Peyer's patch (tissue), 4 donors: ENCODE measurements around the gene AGMO. TPM values are rescaled to one million over a fixed set of nuclear protein-coding genes. Genes with fewer than 3 reads are reported as not detected.
"Not testable (repeated sequence)": the region's sequence is repeated elsewhere in the genome, so short reads cannot be mapped to it uniquely, and the experiment has no call there.

Source experiments
- DNase-seq, 3 donors: peaks; one replicate each; pipeline ENCODE4 v3.0.0-alpha.2; 2017 to 2019
- H3K27ac ChIP-seq, 4 donors: fragments of 200-600 bp; sonication (generic); one replicate each; pipeline ENCODE4 v1.5.1; 2016 to 2019
- H3K27me3 ChIP-seq, 2 donors: fragments of 200-600 bp; sonication (generic); one replicate each; pipeline ENCODE4 v1.5.1; 2019
- H3K36me3 ChIP-seq, 3 donors: fragments of 200-600 bp; sonication (generic); one replicate each; pipeline ENCODE4 v1.5.1; 2016 to 2019
- H3K4me1 ChIP-seq, 4 donors: fragments of 200-600 bp; sonication (generic); one replicate each; pipeline ENCODE4 v1.5.1; 2016 to 2019
- H3K4me3 ChIP-seq, 4 donors: fragments of 200-600 bp; sonication (generic); 1 replicate in 3 of 4; 2 replicates in 1 of 4; pipeline ENCODE4 v1.5.1; 2016 to 2019; ENCODE audit warnings: mild to moderate bottlenecking in 1 of 4
- H3K9me3 ChIP-seq, 4 donors: fragments of 200-600 bp; sonication (generic); one replicate each; pipeline ENCODE4 v1.5.1; 2016 to 2019; ENCODE audit warnings: mild to moderate bottlenecking in 1 of 4
- CTCF ChIP-seq, 6 experiments: fragments of 450-650 bp in 4 of 6; fragments of 200-600 bp in 2 of 6; sonication (generic) in 1 of 6; IDR thresholded peaks; one replicate each; pipeline ENCODE4 v1.5.1; 2017 to 2019; ENCODE audit warnings: antibody characterized with exemption in 6 of 6, mild to moderate bottlenecking in 3 of 6, moderate library complexity in 1 of 6
- POLR2A ChIP-seq, 2 donors: fragments of 450-650 bp; IDR thresholded peaks; one replicate each; pipeline ENCODE4 v1.5.1; 2017; ENCODE audit warnings: antibody characterized with exemption in 2 of 2, mild to moderate bottlenecking in 2 of 2, moderate library complexity in 2 of 2
- total RNA-seq, 4 donors: library from RNA; depleted of rRNA; stranded (reverse); fragments of >200 nt; gene quantifications; one replicate each; pipeline ENCODE4 v1.1.0, GENCODE V29; 2016

AGMO gene
- total RNA-seq, 4 donors from 2014 or later, result 0.83 to 25.7 (median 15.8) TPM

DNA sequence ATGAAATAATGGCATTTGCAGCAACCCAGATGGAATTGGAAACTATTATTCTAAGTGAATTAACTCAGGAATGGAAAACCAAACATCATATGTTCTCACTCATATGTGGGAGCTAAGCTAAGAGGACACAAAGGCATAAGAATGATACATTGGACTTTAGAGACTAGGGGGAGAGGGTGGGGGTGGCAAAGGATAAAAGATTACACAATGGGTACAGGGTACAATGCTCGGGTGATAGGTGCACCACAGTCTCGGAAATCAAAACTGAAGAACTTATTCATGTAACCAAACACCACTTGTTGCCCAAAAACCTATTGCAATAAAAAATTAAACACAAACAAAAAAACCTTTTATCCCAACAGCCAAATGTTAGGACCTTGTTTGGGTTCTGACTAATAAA, 17.8 kb downstream of the AGMO start:
- TF ChIP-seq POLR2A (IDR thresholded peaks at IDR 0.05), result no peak
- no peak for TF ChIP-seq CTCF (IDR thresholded peaks at IDR 0.05)
- H3K4me1 ChIP-seq, result no peaks in the 10 kb centered on the region
- H3K27ac ChIP-seq, result no peak overlapping the region
- no peak for DNase-seq
- H3K9me3 ChIP-seq, result no peaks in the 10 kb centered on the region
- no peaks in the 10 kb centered on the region for H3K27me3 ChIP-seq
- H3K4me3 ChIP-seq, result no peak overlapping the region
- no peaks in the 10 kb centered on the region for H3K36me3 ChIP-seq

DNA sequence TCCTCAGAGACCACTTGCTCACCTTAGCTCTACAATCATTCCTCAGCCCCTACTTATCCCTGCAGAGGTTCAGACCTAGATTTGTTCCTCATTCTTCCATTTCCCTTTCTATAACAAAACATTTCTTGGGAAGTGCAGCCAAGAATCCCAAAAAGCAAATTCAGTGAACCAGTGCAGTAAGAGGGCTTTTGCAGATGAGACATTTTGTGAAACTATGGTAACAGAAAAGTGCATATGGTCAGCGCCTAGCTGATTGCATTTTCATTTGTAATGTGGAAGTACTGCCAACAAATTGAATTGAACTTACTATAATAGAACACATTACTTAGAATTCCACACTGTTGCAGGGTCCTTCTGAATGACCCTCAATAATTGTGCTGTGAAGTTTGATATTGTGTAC, 18.6 kb downstream of the AGMO start:
- no peaks in the 10 kb centered on the region for H3K9me3 ChIP-seq
- H3K27ac ChIP-seq, result no peak overlapping the region
- no peaks in the 10 kb centered on the region for H3K27me3 ChIP-seq
- no peaks in the 10 kb centered on the region for H3K36me3 ChIP-seq
- H3K4me1 ChIP-seq, result no peaks in the 10 kb centered on the region
- H3K4me3 ChIP-seq, result no peak overlapping the region
- no peak for TF ChIP-seq POLR2A (IDR thresholded peaks at IDR 0.05)
- TF ChIP-seq CTCF (IDR thresholded peaks at IDR 0.05), result no peak
- DNase-seq, result no peak

- Histone ChIP-seq H3K4me3 (no peak overlapping the region), H3K9me3 (no peaks in the 10 kb centered on the region), H3K36me3 (no peaks in the 10 kb centered on the region), H3K4me1 (no peaks in the 10 kb centered on the region), H3K27ac (no peak overlapping the region), H3K27me3 (no peaks in the 10 kb centered on the region)
- TF ChIP-seq POLR2A (IDR thresholded peaks at IDR 0.05) (no peak), CTCF (IDR thresholded peaks at IDR 0.05) (no peak)
- no peak for DNase-seq
These were observed 34.2 kb downstream of the AGMO start for GRCh38 chr7:15527648-15528047.

- DNase-seq, result no peak
- no peak overlapping the region for H3K4me3 ChIP-seq
- no peaks in the 10 kb centered on the region for H3K27me3 ChIP-seq
- H3K4me1 ChIP-seq, result no peaks in the 10 kb centered on the region
- no peaks in the 10 kb centered on the region for H3K9me3 ChIP-seq
- no peak for TF ChIP-seq CTCF (IDR thresholded peaks at IDR 0.05)
- TF ChIP-seq POLR2A (IDR thresholded peaks at IDR 0.05), result no peak
- no peak overlapping the region for H3K27ac ChIP-seq
- no peaks in the 10 kb centered on the region for H3K36me3 ChIP-seq
These were observed 36.1 kb downstream of the AGMO start for GRCh38 chr7:15525652-15526263.

DNA sequence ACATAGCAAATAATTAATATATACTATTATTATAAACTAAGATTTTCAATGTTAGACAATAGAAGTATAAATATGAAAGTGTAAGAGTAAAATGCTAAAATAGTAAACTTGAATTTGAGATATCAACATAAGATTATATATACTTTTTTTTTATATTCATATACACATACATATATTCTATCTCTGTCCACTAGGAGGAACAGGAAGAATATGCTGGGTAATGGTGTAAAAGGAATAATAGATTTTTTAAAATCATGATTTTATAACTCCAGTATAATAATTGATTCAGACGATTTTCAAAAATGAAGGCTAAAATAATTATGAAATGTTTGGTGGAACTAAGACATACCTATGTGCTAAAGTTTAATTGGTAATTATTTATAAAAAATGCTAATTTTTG, 37.7 kb downstream of the AGMO start:
- Histone ChIP-seq H3K36me3 (no peaks in the 10 kb centered on the region), H3K4me3 (no peak overlapping the region), H3K27ac (no peak overlapping the region), H3K27me3 (no peaks in the 10 kb centered on the region), H3K9me3 (no peaks in the 10 kb centered on the region), H3K4me1 (no peaks in the 10 kb centered on the region)
- TF ChIP-seq CTCF (IDR thresholded peaks at IDR 0.05), result no peak
- no peak for DNase-seq

GRCh38 chr7:15517865-15518264, 44.0 kb downstream of the AGMO start:
- H3K9me3 ChIP-seq, DNase-seq, H3K36me3 ChIP-seq, H3K4me3 ChIP-seq, H3K27ac ChIP-seq, H3K4me1 ChIP-seq, H3K27me3 ChIP-seq: not testable (repeated sequence)
